ENCODE results near the gene CLEC4G. TPM values are rescaled to one million over a fixed set of nuclear protein-coding genes. Genes with fewer than 3 reads are reported as not detected.

Gene CLEC4G
- polyA plus RNA-seq, 2 of the 4 experiments (the other 2 are of a cell fraction) = not detected

DNA sequence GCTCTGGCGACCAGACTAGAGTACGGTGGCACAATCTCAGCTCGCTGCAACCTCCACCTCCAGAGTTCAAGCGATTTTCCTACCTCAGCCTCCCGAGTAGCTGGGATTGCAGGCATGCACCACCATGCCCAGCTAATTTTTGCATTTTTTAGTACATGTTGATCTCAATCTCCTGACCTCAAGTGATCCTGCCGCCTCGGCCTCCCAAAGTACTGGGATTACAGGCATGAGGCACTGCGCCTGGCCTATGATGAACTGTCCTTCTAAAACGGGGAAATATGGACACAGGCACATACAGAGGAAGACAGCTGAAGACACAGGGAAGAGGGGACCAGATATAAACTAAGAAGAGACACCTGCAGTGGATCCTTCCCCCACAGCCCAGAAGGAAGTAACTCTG, 43.9 kb upstream of the CLEC4G start:
- DNase-seq (ENCODE audit: low read depth in 1 of 2, low spot score in 1 of 2) (no peak), ATAC-seq (no peak), FAIRE-seq (no peak)
- POLR2A ChIA-PET = no interaction called here
- H3K4me1 ChIP-seq = no peaks in the 10 kb centered on the region
- TF ChIP-seq RFX5 (IDR thresholded peaks at IDR 0.05) (no peak), ESRRA (IDR thresholded peaks at IDR 0.05; ENCODE audit: borderline replicate concordance, low read length) (no peak)
- H3K27ac ChIP-seq = no peak overlapping the region
- no peak overlapping the region for H3K4me2 ChIP-seq
- no peaks in the 10 kb centered on the region for H3K9me3 ChIP-seq
- 56% methylated on average over 9 of the region's 9 CpGs for WGBS (ENCODE audit: missing lambda C conversion rate)
- CTCF ChIA-PET = interaction anchor here (0.9 kb wide), 1 partner anchor 9 kb away, joined by 3 read pairs; no protein-coding TSS in a partner anchor
- no peak overlapping the region for H3K4me3 ChIP-seq

GRCh38 chr19:7773841-7774240, 41.9 kb upstream of the CLEC4G start:
- no peak for DNase-seq (ENCODE audit: low read depth in 1 of 2, low spot score in 1 of 2)

GRCh38 chr19:7772752-7773291, 40.9 kb upstream of the CLEC4G start:
- ChIA-PET POLR2A (no interaction called here), CTCF (no interaction called here)
- 31% methylated on average over 8 of the region's 8 CpGs for WGBS (ENCODE audit: missing lambda C conversion rate)
- ATAC-seq (no peak), DNase-seq (ENCODE audit: low read depth in 1 of 2, low spot score in 1 of 2) (no peak), FAIRE-seq (no peak)
- H3K4me2 ChIP-seq = no peak overlapping the region
- no peak overlapping the region for H3K4me3 ChIP-seq
- H3K27ac ChIP-seq = no peak overlapping the region
- H3K9me3 ChIP-seq = no peaks in the 10 kb centered on the region
- H3K4me1 ChIP-seq = no peaks in the 10 kb centered on the region
- TF ChIP-seq CBX2 (IDR thresholded peaks at IDR 0.05; ENCODE audit: borderline replicate concordance, low read depth) (no peak), MAX (IDR thresholded peaks at IDR 0.05) (no peak), BHLHE40 (IDR thresholded peaks at IDR 0.05; ENCODE audit: low read depth, low read length) (no peak), USF2 (IDR thresholded peaks at IDR 0.05) (no peak), CHD2 (IDR thresholded peaks at IDR 0.05; ENCODE audit: low read length, partially characterized antibody) (no peak), ZFP36 (IDR thresholded peaks at IDR 0.05; ENCODE audit: borderline replicate concordance, partially characterized antibody) (no peak), HOXB5 (CRISPR knock-in tag; IDR thresholded peaks at IDR 0.05) (no peak), ZNF302 (CRISPR knock-in tag; IDR thresholded peaks at IDR 0.05) (no peak), CBX8 (IDR thresholded peaks at IDR 0.05) (no peak), PHF8 (IDR thresholded peaks at IDR 0.05; ENCODE audit: borderline replicate concordance, low read depth) (no peak), HDAC2 (IDR thresholded peaks at IDR 0.05) (no peak), HOXA7 (CRISPR knock-in tag; IDR thresholded peaks at IDR 0.05) (no peak)

More at GRCh38 chr19:7773841-7774240, 41.9 kb upstream of the CLEC4G start:
- Histone ChIP-seq H3K4me3 (no peak overlapping the region), H3K27ac (no peak overlapping the region), H3K4me1 (no peaks in the 10 kb centered on the region), H3K4me2 (no peak overlapping the region), H3K9me3 (no peaks in the 10 kb centered on the region)
- ATAC-seq = no peak
- FAIRE-seq = no peak
- TF ChIP-seq RCOR1 (IDR thresholded peaks at IDR 0.05; ENCODE audit: low read depth, low read length) (no peak), EP300 (IDR thresholded peaks at IDR 0.05) (no peak), HDAC2 (IDR thresholded peaks at IDR 0.05) (no peak), ZFP36 (IDR thresholded peaks at IDR 0.05; ENCODE audit: borderline replicate concordance, partially characterized antibody) (no peak), NFE2L2 (conservative IDR thresholded peaks at IDR 0.05; ENCODE audit: low read length) (no peak), JUN (IDR thresholded peaks at IDR 0.05) (no peak), POLR2AphosphoS2 (conservative IDR thresholded peaks at IDR 0.05; ENCODE audit: low read length) (no peak), ZSCAN20 (CRISPR knock-in tag; IDR thresholded peaks at IDR 0.05) (no peak), GATA3 (IDR thresholded peaks at IDR 0.05; ENCODE audit: borderline replicate concordance) (no peak), HMGXB4 (CRISPR knock-in tag; IDR thresholded peaks at IDR 0.05; ENCODE audit: borderline replicate concordance) (no peak), ZNF302 (CRISPR knock-in tag; IDR thresholded peaks at IDR 0.05) (no peak), KDM1A (IDR thresholded peaks at IDR 0.05; ENCODE audit: low read depth) (no peak), NPAS2 (CRISPR knock-in tag; IDR thresholded peaks at IDR 0.05; ENCODE audit: borderline replicate concordance) (no peak)
- CTCF ChIA-PET = no interaction called here
- POLR2A ChIA-PET = no interaction called here
- 68% methylated on average over 9 of the region's 9 CpGs for WGBS (ENCODE audit: missing lambda C conversion rate)
